GM23338 (cell line): ENCODE data around the gene PEX10. TPM values are rescaled to one million over a fixed set of nuclear protein-coding genes. Genes with fewer than 3 reads are reported as not detected.

ENCODE experiments used
- ATAC-seq: fragments of 200-7000 bp; cut with Tn5 transposase; 3 replicates; pipeline ENCODE4 v1.9.1; 2020
- DNase-seq: peaks from one replicate; pipeline ENCODE4 v3.0.0-alpha.2; 2015; ENCODE audit warnings: low spot score
- H2AFZ ChIP-seq: fragments of 200-600 bp; sonication (generic); 2 replicates; pipeline ENCODE4 v1.8.0; 2016; ENCODE audit warnings: antibody characterized with exemption, mild to moderate bottlenecking, moderate library complexity
- H3F3A ChIP-seq: fragments of 200-600 bp; sonication (generic); replicated peaks from 2 replicates; pipeline ENCODE4 v1.8.0; 2017; ENCODE audit warnings: antibody characterized with exemption, mixed run types, low read depth
- H3K27ac ChIP-seq: fragments of 200-600 bp; sonication (generic); 2 replicates; pipeline ENCODE4 v1.6.1; 2016; ENCODE audit warnings: low read depth
- H3K27me3 ChIP-seq: fragments of 200-600 bp; sonication (generic); 2 replicates; pipeline ENCODE4 v1.8.0; 2016; ENCODE audit warnings: mild to moderate bottlenecking, mixed run types, moderate library complexity; ENCODE audit not compliant: insufficient read depth
- H3K36me3 ChIP-seq: fragments of 200-600 bp; sonication (generic); 2 replicates; pipeline ENCODE4 v1.8.0; 2016; ENCODE audit warnings: mild to moderate bottlenecking; ENCODE audit not compliant: insufficient read depth
- H3K4me1 ChIP-seq: fragments of 200-600 bp; sonication (generic); 2 replicates; pipeline ENCODE4 v1.8.0; 2016; ENCODE audit warnings: mild to moderate bottlenecking, moderate library complexity; ENCODE audit not compliant: insufficient read depth
- H3K4me2 ChIP-seq: fragments of 200-600 bp; sonication (generic); 2 replicates; pipeline ENCODE4 v1.7.1; 2017; ENCODE audit warnings: mixed run types
- H3K4me3 ChIP-seq: fragments of 200-600 bp; sonication (generic); 2 replicates; pipeline ENCODE4 v1.6.1; 2016; ENCODE audit warnings: mixed run types
- H3K79me2 ChIP-seq: fragments of 200-600 bp; sonication (generic); replicated peaks from 2 replicates; pipeline ENCODE4 v1.8.0; 2017; ENCODE audit warnings: mild to moderate bottlenecking; ENCODE audit not compliant: insufficient read depth
- H3K9me2 ChIP-seq: fragments of 200-600 bp; sonication (generic); 2 replicates; pipeline ENCODE4 v1.8.0; 2017; ENCODE audit not compliant: insufficient read depth
- H4K20me1 ChIP-seq: fragments of 200-600 bp; sonication (generic); replicated peaks from 2 replicates; pipeline ENCODE4 v1.8.0; 2017; ENCODE audit warnings: mild to moderate bottlenecking; ENCODE audit not compliant: insufficient read depth
- H3K27ac Mint-ChIP-seq: 2 replicates; pipeline ENCODE4 v1.8.0; 2020; ENCODE audit warnings: inconsistent platforms, mild to moderate bottlenecking, moderate library complexity, mixed read lengths
- H3K27me3 Mint-ChIP-seq: 3 replicates; pipeline ENCODE4 v1.8.0; 2022; ENCODE audit warnings: low read depth, mild to moderate bottlenecking, moderate library complexity, mixed read lengths, inconsistent platforms; ENCODE audit not compliant: insufficient read depth, poor library complexity
- H3K36me3 Mint-ChIP-seq: 3 replicates; pipeline ENCODE4 v1.8.0; 2021; ENCODE audit warnings: low read depth, mild to moderate bottlenecking, inconsistent platforms, moderate library complexity, mixed read lengths
- H3K4me1 Mint-ChIP-seq: 3 replicates; pipeline ENCODE4 v1.8.0; 2020; ENCODE audit warnings: mild to moderate bottlenecking, inconsistent platforms, mixed read lengths
- H3K4me3 Mint-ChIP-seq: 3 replicates; pipeline ENCODE4 v1.8.0; 2021; ENCODE audit warnings: moderate library complexity, mild to moderate bottlenecking, inconsistent platforms, mixed read lengths
- H3K9me3 Mint-ChIP-seq: 3 replicates; pipeline ENCODE4 v1.8.0; 2020; ENCODE audit warnings: moderate library complexity, mild to moderate bottlenecking, inconsistent platforms, mixed read lengths
- EZH2phosphoT487 ChIP-seq: fragments of 200-600 bp; sonication (generic); IDR thresholded peaks from one replicate; pipeline ENCODE4 v1.8.1; 2018; ENCODE audit warnings: antibody characterized with exemption; ENCODE audit not compliant: unreplicated experiment
- JUNB ChIP-seq: IDR thresholded peaks from one replicate; pipeline ENCODE4 v1.6.1; 2016; ENCODE audit warnings: antibody characterized with exemption; ENCODE audit not compliant: unreplicated experiment
- NANOG ChIP-seq: IDR thresholded peaks from 2 replicates; pipeline ENCODE4 v1.6.1; 2016; ENCODE audit warnings: antibody characterized with exemption, borderline replicate concordance
- polyA plus RNA-seq: library from polyadenylated mRNA; unstranded; fragments of >200 nt; fragmentation: Nextera tagmentation; extraction: Ambion mirVana; gene quantifications from 2 replicates; pipeline ENCODE4 v1.2.1, GENCODE V29; 2016
- total RNA-seq: library from RNA; depleted of rRNA; stranded (reverse); fragments of >200 nt; shearing (Covaris generic); gene quantifications from 2 replicates; pipeline ENCODE4 v1.2.3, GENCODE V29; 2014
- TF ChIP-seq, protein P1 (sequence below), 2 experiments: fragments of 200-600 bp in 1 of 2; sonication (generic) in 1 of 2; conservative IDR thresholded peaks; 2 replicates each; pipeline versions ENCODE4 v1.5.1 to v1.6.1; 2016 to 2017; ENCODE audit warnings: antibody characterized with exemption in 2 of 2, low read depth in 2 of 2, mild to moderate bottlenecking in 2 of 2, moderate library complexity in 1 of 2
- TF ChIP-seq, protein P2 (sequence below): fragments of 250-450 bp; sonication (Bioruptor Pico); IDR thresholded peaks from 2 replicates; pipeline ENCODE4 v1.5.0; 2020; ENCODE audit warnings: mild to moderate bottlenecking, moderate library complexity
- TF ChIP-seq, protein P3 (sequence below): IDR thresholded peaks from 2 replicates; pipeline ENCODE4 v1.6.1; 2016; ENCODE audit warnings: antibody characterized with exemption

The PEX10 gene
- total and polyA plus RNA-seq, 2 experiments from 2014 or later = 15.0 to 53.9 TPM

DNA sequence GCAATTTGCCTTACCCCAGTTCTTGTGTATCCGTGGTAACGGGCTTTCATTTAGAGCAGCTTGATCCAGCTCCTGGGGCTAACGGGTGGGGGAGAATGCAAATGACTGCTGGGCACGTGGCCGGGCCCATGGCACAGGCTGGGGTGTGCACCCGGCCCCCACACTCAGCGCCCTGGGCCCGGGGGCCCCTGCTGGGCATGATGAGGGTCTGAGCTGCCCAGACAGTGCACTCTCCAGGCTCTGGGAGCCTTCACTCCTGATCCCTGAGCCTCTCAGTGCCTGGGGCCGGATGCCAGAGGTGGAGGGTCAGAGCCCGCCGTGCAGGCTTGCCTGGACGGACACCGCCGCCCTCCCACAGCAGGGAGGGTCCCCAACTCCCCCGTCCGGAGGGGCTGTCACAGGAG lies 20.1 kb upstream of the PEX10 start (continued):
- TF ChIP-seq, protein P1, sequence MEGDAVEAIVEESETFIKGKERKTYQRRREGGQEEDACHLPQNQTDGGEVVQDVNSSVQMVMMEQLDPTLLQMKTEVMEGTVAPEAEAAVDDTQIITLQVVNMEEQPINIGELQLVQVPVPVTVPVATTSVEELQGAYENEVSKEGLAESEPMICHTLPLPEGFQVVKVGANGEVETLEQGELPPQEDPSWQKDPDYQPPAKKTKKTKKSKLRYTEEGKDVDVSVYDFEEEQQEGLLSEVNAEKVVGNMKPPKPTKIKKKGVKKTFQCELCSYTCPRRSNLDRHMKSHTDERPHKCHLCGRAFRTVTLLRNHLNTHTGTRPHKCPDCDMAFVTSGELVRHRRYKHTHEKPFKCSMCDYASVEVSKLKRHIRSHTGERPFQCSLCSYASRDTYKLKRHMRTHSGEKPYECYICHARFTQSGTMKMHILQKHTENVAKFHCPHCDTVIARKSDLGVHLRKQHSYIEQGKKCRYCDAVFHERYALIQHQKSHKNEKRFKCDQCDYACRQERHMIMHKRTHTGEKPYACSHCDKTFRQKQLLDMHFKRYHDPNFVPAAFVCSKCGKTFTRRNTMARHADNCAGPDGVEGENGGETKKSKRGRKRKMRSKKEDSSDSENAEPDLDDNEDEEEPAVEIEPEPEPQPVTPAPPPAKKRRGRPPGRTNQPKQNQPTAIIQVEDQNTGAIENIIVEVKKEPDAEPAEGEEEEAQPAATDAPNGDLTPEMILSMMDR (conservative IDR thresholded peaks at IDR 0.05; ENCODE audit: low read depth in 2 of 2) = no peak
- TF ChIP-seq, protein P2, sequence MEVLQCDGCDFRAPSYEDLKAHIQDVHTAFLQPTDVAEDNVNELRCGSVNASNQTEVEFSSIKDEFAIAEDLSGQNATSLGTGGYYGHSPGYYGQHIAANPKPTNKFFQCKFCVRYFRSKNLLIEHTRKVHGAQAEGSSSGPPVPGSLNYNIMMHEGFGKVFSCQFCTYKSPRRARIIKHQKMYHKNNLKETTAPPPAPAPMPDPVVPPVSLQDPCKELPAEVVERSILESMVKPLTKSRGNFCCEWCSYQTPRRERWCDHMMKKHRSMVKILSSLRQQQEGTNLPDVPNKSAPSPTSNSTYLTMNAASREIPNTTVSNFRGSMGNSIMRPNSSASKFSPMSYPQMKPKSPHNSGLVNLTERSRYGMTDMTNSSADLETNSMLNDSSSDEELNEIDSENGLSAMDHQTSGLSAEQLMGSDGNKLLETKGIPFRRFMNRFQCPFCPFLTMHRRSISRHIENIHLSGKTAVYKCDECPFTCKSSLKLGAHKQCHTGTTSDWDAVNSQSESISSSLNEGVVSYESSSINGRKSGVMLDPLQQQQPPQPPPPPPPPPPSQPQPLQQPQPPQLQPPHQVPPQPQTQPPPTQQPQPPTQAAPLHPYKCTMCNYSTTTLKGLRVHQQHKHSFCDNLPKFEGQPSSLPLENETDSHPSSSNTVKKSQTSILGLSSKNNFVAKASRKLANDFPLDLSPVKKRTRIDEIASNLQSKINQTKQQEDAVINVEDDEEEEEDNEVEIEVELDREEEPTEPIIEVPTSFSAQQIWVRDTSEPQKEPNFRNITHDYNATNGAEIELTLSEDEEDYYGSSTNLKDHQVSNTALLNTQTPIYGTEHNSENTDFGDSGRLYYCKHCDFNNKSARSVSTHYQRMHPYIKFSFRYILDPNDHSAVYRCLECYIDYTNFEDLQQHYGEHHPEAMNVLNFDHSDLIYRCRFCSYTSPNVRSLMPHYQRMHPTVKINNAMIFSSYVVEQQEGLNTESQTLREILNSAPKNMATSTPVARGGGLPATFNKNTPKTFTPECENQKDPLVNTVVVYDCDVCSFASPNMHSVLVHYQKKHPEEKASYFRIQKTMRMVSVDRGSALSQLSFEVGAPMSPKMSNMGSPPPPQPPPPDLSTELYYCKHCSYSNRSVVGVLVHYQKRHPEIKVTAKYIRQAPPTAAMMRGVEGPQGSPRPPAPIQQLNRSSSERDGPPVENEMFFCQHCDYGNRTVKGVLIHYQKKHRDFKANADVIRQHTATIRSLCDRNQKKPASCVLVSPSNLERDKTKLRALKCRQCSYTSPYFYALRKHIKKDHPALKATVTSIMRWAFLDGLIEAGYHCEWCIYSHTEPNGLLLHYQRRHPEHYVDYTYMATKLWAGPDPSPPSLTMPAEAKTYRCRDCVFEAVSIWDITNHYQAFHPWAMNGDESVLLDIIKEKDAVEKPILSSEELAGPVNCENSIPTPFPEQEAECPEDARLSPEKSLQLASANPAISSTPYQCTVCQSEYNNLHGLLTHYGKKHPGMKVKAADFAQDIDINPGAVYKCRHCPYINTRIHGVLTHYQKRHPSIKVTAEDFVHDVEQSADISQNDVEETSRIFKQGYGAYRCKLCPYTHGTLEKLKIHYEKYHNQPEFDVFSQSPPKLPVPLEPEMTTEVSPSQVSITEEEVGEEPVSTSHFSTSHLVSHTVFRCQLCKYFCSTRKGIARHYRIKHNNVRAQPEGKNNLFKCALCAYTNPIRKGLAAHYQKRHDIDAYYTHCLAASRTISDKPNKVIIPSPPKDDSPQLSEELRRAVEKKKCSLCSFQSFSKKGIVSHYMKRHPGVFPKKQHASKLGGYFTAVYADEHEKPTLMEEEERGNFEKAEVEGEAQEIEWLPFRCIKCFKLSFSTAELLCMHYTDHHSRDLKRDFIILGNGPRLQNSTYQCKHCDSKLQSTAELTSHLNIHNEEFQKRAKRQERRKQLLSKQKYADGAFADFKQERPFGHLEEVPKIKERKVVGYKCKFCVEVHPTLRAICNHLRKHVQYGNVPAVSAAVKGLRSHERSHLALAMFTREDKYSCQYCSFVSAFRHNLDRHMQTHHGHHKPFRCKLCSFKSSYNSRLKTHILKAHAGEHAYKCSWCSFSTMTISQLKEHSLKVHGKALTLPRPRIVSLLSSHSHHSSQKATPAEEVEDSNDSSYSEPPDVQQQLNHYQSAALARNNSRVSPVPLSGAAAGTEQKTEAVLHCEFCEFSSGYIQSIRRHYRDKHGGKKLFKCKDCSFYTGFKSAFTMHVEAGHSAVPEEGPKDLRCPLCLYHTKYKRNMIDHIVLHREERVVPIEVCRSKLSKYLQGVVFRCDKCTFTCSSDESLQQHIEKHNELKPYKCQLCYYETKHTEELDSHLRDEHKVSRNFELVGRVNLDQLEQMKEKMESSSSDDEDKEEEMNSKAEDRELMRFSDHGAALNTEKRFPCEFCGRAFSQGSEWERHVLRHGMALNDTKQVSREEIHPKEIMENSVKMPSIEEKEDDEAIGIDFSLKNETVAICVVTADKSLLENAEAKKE = no peak
- TF ChIP-seq JUNB = no peak
- no peak for TF ChIP-seq EZH2phosphoT487
- no peak for TF ChIP-seq NANOG

DNA sequence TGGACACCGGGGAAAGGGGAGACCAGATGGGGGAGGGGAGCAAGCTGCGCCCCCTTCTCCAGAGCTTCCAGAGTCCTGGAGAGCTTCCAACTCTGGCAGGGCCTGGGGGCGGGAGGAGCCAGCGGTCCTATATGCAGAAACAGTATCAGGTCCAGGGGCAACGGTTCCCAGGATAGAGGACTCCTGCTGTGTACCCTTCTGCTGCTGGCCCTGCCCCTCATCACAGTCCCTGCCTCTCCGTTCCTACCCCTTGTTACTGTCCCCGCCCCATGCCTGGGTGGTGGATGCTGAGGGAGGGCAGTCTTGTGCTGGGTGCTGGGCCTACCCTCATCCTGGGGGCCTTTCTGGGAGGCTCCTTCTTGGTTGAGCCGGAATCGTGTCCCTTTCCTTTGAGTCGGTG lies 19.2 kb upstream of the PEX10 start:
- Histone ChIP-seq H3K79me2 (no peaks in the 10 kb centered on the region), H3K27me3 (no peaks in the 10 kb centered on the region), H3K9me2 (no peaks in the 10 kb centered on the region), H3K4me3 (no peak overlapping the region), H3K4me1 (no peaks in the 10 kb centered on the region), H3F3A (no peaks in the 10 kb centered on the region), H3K4me2 (no peak overlapping the region), H2AFZ (no peak overlapping the region), H3K36me3 (no peaks in the 10 kb centered on the region), H3K27ac (no peak overlapping the region), H4K20me1 (no peaks in the 10 kb centered on the region)
- Mint-ChIP-seq H3K4me1 (no peaks in the 10 kb centered on the region), H3K9me3 (peaks cover 12% of the 10 kb centered on the region; the same call in 2 of the 3 replicates), H3K4me3 (no peak overlapping the region), H3K27ac (no peak overlapping the region), H3K36me3 (no peaks in the 10 kb centered on the region), H3K27me3 (peaks cover 7% of the 10 kb centered on the region)
- ATAC-seq (no peak), DNase-seq (no peak)
- TF ChIP-seq, protein P3, sequence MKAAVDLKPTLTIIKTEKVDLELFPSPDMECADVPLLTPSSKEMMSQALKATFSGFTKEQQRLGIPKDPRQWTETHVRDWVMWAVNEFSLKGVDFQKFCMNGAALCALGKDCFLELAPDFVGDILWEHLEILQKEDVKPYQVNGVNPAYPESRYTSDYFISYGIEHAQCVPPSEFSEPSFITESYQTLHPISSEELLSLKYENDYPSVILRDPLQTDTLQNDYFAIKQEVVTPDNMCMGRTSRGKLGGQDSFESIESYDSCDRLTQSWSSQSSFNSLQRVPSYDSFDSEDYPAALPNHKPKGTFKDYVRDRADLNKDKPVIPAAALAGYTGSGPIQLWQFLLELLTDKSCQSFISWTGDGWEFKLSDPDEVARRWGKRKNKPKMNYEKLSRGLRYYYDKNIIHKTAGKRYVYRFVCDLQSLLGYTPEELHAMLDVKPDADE = no peak
- TF ChIP-seq, protein P2 = no peak
